GM10248 (cell line): Measurements from ENCODE around the gene YOD1.

Source experiments
- CTCF ChIA-PET: fragments of 300-600 bp; sonication (Branson Sonifier 250); formaldehyde crosslinking; extraction: SDS; loops from one replicate; lab custom pipeline; 2021; ENCODE audit warnings: antibody characterized with exemption; lab: Yijun Ruan, JAX
- POLR2A ChIA-PET: fragments of 350-650 bp; sonication (Branson Sonifier 250); formaldehyde crosslinking; extraction: SDS; loops from one replicate; lab custom pipeline; 2020; ENCODE audit warnings: antibody characterized with exemption; lab: Yijun Ruan, JAX
- DNase-seq: peaks from one replicate; pipeline ENCODE4 v3.0.0; 2012; ENCODE audit errors: extremely low spot score
- TF ChIP-seq, protein P1 (sequence below): IDR thresholded peaks from 2 replicates; pipeline ENCODE4 v1.5.1; 2012; ENCODE audit warnings: mild to moderate bottlenecking, low read depth; ENCODE audit errors: extremely low read depth, missing control alignments, control extremely low read depth

Gene YOD1

DNA sequence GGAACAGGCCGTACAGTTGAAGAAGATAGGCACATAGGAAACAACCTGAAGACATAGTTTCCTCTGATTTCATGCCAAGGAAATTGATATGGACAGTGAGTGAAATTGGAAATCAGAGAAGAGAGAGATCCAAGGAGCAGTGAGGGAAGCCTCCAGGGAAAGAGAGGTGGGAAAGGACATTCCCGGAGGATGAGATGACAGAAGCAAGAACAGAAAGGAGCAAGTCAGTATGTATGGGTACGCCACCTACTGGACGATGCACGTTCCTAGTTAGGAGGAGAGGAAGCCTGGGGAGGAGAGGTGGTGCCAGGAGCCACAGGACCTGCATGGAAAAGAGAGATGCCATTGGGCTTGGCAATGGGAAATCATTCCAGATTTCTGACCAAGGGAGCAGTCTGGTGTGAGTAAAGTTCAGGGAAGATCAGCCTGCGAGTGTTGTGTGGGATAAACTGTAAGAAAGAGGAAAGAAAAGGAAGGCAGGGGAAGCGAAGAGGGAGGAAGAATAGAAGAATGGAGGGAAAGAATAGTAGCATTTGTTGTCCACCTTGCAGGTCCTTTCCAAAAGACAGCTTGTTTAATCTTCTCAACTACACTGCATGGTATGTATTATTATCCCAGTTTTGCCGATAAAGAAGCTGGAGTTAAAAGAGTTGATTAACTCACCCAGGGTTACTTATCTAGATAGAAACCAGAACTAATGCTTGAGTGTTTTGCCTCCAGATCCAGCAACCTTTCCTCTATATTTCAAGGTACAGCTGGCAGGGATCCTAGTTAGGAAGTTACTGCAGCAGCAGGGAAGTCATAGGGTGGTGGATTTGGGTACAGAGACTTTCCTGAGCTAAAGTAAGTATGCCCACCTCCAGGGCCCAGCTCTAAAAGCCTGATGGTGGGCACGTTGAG is 45.8 kb downstream of the YOD1 start:
- POLR2A ChIA-PET = no interaction called here
- DNase-seq = peak; percentile 60
- TF ChIP-seq, protein P1, sequence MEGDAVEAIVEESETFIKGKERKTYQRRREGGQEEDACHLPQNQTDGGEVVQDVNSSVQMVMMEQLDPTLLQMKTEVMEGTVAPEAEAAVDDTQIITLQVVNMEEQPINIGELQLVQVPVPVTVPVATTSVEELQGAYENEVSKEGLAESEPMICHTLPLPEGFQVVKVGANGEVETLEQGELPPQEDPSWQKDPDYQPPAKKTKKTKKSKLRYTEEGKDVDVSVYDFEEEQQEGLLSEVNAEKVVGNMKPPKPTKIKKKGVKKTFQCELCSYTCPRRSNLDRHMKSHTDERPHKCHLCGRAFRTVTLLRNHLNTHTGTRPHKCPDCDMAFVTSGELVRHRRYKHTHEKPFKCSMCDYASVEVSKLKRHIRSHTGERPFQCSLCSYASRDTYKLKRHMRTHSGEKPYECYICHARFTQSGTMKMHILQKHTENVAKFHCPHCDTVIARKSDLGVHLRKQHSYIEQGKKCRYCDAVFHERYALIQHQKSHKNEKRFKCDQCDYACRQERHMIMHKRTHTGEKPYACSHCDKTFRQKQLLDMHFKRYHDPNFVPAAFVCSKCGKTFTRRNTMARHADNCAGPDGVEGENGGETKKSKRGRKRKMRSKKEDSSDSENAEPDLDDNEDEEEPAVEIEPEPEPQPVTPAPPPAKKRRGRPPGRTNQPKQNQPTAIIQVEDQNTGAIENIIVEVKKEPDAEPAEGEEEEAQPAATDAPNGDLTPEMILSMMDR = peak; percentile 85
- CTCF ChIA-PET = interaction anchor here (0.7 to 4.5 kb wide), 28 partner anchors 9 to 578 kb away, joined by 3 to 60 read pairs (median 5); partner anchors contain the start of genes C1orf116, FCAMR, IL20 and PFKFB2

DNA sequence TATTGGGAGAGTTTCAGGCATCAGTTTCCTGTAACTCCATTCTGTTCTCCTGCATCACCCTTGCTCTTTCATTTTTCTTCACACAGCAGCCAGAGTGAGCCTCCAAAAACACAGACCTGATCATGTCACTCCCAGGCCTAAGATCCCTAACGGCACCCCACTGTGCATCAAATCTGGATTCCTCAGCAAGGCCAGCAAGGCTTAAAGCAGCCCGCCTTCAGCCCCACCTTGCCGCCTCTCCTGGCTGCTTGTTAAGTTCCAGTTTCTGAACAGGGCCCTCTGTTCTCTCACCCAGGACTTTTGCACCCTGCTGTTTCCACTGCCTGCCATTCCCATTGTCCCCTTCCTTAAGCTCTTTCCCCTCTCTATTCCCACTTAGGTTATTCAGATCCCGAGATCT is 47.8 kb downstream of the YOD1 start:
- ChIA-PET CTCF (interaction anchor here (1.1 to 4.5 kb wide), 9 partner anchors 9 to 580 kb away, joined by 3 to 60 read pairs (median 7); no protein-coding TSS in a partner anchor), POLR2A (no interaction called here)
- DNase-seq = no peak
- TF ChIP-seq, protein P1 = no peak

DNA sequence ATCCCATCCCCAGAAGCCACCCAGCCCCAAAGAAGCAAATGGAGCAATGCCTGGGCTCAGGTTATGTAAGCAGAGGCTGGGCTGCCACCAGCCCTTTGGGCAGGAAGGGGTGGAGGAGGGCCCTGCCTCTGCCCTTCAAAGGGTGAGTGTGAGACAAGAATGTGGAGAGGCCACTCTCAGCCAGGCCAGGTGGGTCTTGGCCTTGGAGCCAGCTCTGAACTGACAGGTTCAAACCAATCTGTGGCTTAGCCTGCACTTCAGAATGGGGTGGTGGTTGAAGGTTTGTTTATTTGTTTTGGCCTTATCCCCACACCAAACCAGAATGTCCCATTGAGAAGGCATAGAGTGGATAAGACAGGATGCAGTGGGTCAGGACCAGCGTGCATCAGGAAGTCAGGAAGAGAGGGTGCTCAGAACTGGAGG is 48.3 kb downstream of the YOD1 start:
- TF ChIP-seq, protein P1 = no peak
- CTCF ChIA-PET = interaction anchor here (2.2 to 4.5 kb wide), 3 partner anchors 19 to 90 kb away, joined by 7 to 60 read pairs (median 31); no protein-coding TSS in a partner anchor
- no peak for DNase-seq
- POLR2A ChIA-PET = no interaction called here

GRCh38 chr1:207001492-207002245 is 49.3 kb downstream of the YOD1 start:
- TF ChIP-seq, protein P1 = no peak
- CTCF ChIA-PET = interaction anchor here (0.8 to 2.4 kb wide), 3 partner anchors 20 to 70 kb away, joined by 3 to 12 read pairs (median 3); no protein-coding TSS in a partner anchor
- DNase-seq = no peak
- POLR2A ChIA-PET = no interaction called here

GRCh38 chr1:207000651-207001291 is 50.2 kb downstream of the YOD1 start:
- DNase-seq = no peak
- POLR2A ChIA-PET = no interaction called here
- TF ChIP-seq, protein P1 = no peak
- CTCF ChIA-PET = interaction anchor here (2.4 kb wide), 1 partner anchor 19 kb away, joined by 12 read pairs; no protein-coding TSS in a partner anchor
